GM18907 (cell line): Measurements from ENCODE around the gene P2RX1.
A peak's percentile ranks its signal among the peaks of the same experiment; 100 is the strongest.

ENCODE experiments used
- ATAC-seq: cut with Tn5 transposase; IDR thresholded peaks from one replicate; pipeline ENCODE4 v1.9.1; 2021; ENCODE audit warnings: mild to moderate bottlenecking, moderate library complexity; ENCODE audit not compliant: unreplicated experiment

Gene P2RX1

GRCh38 chr17:3907483-3908216 is 8.6 kb downstream of the P2RX1 start:
- no peak for ATAC-seq

GRCh38 chr17:3906881-3907280 is 9.4 kb downstream of the P2RX1 start:
- no peak for ATAC-seq

- peak; percentile 55 for ATAC-seq
These were observed 11.2 kb downstream of the P2RX1 start for GRCh38 chr17:3905017-3905520.

- ATAC-seq: peak; percentile 22
These were observed 11.8 kb downstream of the P2RX1 start for GRCh38 chr17:3904501-3904900.

GRCh38 chr17:3903881-3904290 is 12.4 kb downstream of the P2RX1 start:
- ATAC-seq: no peak

- no peak for ATAC-seq
These were observed 13.0 kb downstream of the P2RX1 start for GRCh38 chr17:3903051-3903825.

GRCh38 chr17:3900646-3901045 is 15.6 kb downstream of the P2RX1 start:
- no peak for ATAC-seq

GRCh38 chr17:3897731-3898130 is 18.5 kb downstream of the P2RX1 start:
- no peak for ATAC-seq

- no peak for ATAC-seq
These were observed 19.4 kb downstream of the P2RX1 start for GRCh38 chr17:3896968-3897235.

- ATAC-seq: no peak
These were observed 19.9 kb downstream of the P2RX1 start for GRCh38 chr17:3896108-3896967.

GRCh38 chr17:3895354-3895753 is 20.9 kb downstream of the P2RX1 start:
- ATAC-seq: no peak

- ATAC-seq: no peak
These were observed 21.3 kb downstream of the P2RX1 start for GRCh38 chr17:3894911-3895343.

GRCh38 chr17:3894188-3894587 is 22.1 kb downstream of the P2RX1 start:
- ATAC-seq: no peak

GRCh38 chr17:3893720-3894116 is 22.5 kb downstream of the P2RX1 start:
- no peak for ATAC-seq

GRCh38 chr17:3893003-3893719 is 23.1 kb downstream of the P2RX1 start, which contains the start of gene CAMKK1:
Gene CAMKK1 (minus strand): TSS chr17:3893053. CDS start chr17:3885687, 7,366 bp downstream.
- ATAC-seq: peak; percentile 78

- peak; percentile 16 for ATAC-seq
These were observed 23.9 kb downstream of the P2RX1 start for GRCh38 chr17:3892095-3892998.

- ATAC-seq: no peak
These were observed 24.6 kb downstream of the P2RX1 start for GRCh38 chr17:3891626-3892094.

- no peak for ATAC-seq
These were observed 25.4 kb downstream of the P2RX1 start for GRCh38 chr17:3890878-3891219.

- ATAC-seq: no peak
These were observed 26.0 kb downstream of the P2RX1 start for GRCh38 chr17:3890082-3890877.
